Testis (tissue), 3 donors: ENCODE measurements around the gene C3orf38. TPM values are rescaled to one million over a fixed set of nuclear protein-coding genes. Genes with fewer than 3 reads are reported as not detected.

Source experiments
- DNase-seq: peaks from one replicate; pipeline ENCODE4 v3.0.0-alpha.2; 2019
- H3K27ac ChIP-seq, 2 donors: fragments of 200-600 bp; sonication (generic); one replicate each; pipeline ENCODE4 v1.5.1; 2019
- H3K27me3 ChIP-seq: fragments of 200-600 bp; sonication (generic); one replicate; pipeline ENCODE4 v1.5.1; 2019
- H3K36me3 ChIP-seq: fragments of 200-600 bp; sonication (generic); one replicate; pipeline ENCODE4 v1.5.1; 2017; ENCODE audit warnings: low read depth; ENCODE audit errors: missing control alignments
- H3K4me1 ChIP-seq: fragments of 200-600 bp; sonication (generic); one replicate; pipeline ENCODE4 v1.5.1; 2019
- H3K4me3 ChIP-seq, 2 donors: fragments of 200-600 bp; sonication (generic); one replicate each; pipeline ENCODE4 v1.5.1; 2017 to 2019
- H3K9me3 ChIP-seq: fragments of 200-600 bp; sonication (generic); one replicate; pipeline ENCODE4 v1.5.1; 2017
- POLR2A ChIP-seq: fragments of 450-650 bp; IDR thresholded peaks from one replicate; pipeline ENCODE4 v1.6.1; 2017; ENCODE audit warnings: antibody characterized with exemption, mild to moderate bottlenecking, moderate library complexity
- WGBS, 2 donors: methylation state at CpG; one replicate each; pipeline ENCODE4 v1.1.5; 2018; 5-methylcytosine and 5-hydroxymethylcytosine counted together
- intact Hi-C: fragments of 100-400 bp; cut with DNase I; formaldehyde crosslinking; loops from one replicate; pipeline ENCODE4 v1.15.1; 2023; ENCODE audit warnings: low total_unique reads
- polyA plus RNA-seq: library from polyadenylated mRNA; stranded (reverse); fragments of 350-450 nt; fragmentation: Illumina TruSeq; extraction: RNeasy Lipid Tissue Mini Kit (QIAGEN cat#74804); gene quantifications from one replicate; pipeline ENCODE4 v1.2.3, GENCODE V29; 2014; ENCODE audit warnings: low read depth, low replicate concordance; ENCODE audit not compliant: insufficient read depth
- total RNA-seq, 2 donors: library from RNA; depleted of rRNA; stranded (reverse); fragments of >200 nt; gene quantifications; one replicate each; pipeline ENCODE4 v1.2.3, GENCODE V29; 2016
- TF ChIP-seq, protein P1 (sequence below), 3 experiments: fragments of 450-650 bp in 2 of 3; fragments of 200-600 bp in 1 of 3; sonication (generic) in 1 of 3; IDR thresholded peaks; one replicate each; pipeline ENCODE4 v1.5.1; 2016 to 2019; ENCODE audit warnings: antibody characterized with exemption in 3 of 3, mild to moderate bottlenecking in 2 of 3, moderate library complexity in 1 of 3

The C3orf38 gene
- total and polyA plus RNA-seq, 3 donors from 2014 or later = 33.0 to 62.2 (median 38.2) TPM

DNA sequence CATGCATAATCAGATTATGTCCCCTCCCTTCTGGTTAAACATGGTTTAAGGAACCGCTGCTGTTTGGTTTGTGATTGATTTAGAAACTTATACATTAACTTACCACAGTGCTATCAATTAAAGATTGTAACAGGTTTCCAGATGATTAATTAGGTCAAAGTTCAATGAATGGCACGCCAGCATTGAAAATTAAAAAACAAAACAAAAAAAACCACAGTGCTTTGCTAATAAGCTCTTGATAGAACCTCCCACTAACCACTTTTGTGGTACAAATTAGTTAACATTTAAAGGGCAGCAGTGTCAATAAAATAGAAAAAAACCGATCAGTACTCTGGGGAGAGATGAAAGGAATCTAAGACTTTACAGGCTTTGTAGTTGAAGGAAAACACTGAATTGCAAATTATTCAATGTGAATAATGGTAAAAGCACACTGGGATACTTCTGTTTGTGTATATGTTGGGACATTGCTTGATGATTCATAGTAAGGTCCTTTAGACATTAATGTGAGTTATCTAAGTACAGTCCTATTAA, 7.6 kb upstream of the C3orf38 start:
- DNase-seq = no peak
- intact Hi-C loops = no loop called here
- TF ChIP-seq, protein P1, sequence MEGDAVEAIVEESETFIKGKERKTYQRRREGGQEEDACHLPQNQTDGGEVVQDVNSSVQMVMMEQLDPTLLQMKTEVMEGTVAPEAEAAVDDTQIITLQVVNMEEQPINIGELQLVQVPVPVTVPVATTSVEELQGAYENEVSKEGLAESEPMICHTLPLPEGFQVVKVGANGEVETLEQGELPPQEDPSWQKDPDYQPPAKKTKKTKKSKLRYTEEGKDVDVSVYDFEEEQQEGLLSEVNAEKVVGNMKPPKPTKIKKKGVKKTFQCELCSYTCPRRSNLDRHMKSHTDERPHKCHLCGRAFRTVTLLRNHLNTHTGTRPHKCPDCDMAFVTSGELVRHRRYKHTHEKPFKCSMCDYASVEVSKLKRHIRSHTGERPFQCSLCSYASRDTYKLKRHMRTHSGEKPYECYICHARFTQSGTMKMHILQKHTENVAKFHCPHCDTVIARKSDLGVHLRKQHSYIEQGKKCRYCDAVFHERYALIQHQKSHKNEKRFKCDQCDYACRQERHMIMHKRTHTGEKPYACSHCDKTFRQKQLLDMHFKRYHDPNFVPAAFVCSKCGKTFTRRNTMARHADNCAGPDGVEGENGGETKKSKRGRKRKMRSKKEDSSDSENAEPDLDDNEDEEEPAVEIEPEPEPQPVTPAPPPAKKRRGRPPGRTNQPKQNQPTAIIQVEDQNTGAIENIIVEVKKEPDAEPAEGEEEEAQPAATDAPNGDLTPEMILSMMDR (IDR thresholded peaks at IDR 0.05) = no peak
- TF ChIP-seq POLR2A = no peak
- WGBS, 2 donors = 58 to 77% methylated on average over 3 of the region's 3 CpGs
- Histone ChIP-seq H3K9me3 (no peaks in the 10 kb centered on the region), H3K27ac (no peak overlapping the region), H3K27me3 (no peaks in the 10 kb centered on the region), H3K4me3 (no peak overlapping the region), H3K36me3 (no peaks in the 10 kb centered on the region), H3K4me1 (peaks cover 6% of the 10 kb centered on the region)

DNA sequence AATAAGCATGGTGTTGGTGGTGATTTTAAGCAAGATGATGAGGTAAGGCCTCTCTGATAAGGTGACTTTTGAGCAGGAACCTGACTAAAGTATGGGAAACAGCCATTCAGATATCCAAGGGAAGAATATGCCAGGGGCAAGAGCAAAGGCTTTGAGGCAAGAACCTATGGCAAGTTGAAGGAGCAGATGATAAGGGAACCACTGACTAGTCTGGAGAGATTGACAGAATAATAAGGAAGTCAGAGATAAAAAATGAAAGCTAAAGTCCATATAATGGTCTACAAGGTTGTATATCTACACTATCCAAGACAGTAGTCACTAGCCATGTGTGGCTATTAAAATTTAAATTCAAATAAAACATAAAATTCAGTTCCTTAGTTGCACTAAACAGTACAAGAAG, 2.5 kb upstream of the C3orf38 start:
- Histone ChIP-seq H3K9me3 (no peaks in the 10 kb centered on the region), H3K27me3 (no peaks in the 10 kb centered on the region), H3K4me3 (no peak overlapping the region), H3K27ac (no peak overlapping the region), H3K36me3 (no peaks in the 10 kb centered on the region), H3K4me1 (peaks cover 25% of the 10 kb centered on the region)
- intact Hi-C loops = no loop called here
- DNase-seq = no peak
- no peak for TF ChIP-seq POLR2A
- TF ChIP-seq, protein P1 (IDR thresholded peaks at IDR 0.05) = no peak

DNA sequence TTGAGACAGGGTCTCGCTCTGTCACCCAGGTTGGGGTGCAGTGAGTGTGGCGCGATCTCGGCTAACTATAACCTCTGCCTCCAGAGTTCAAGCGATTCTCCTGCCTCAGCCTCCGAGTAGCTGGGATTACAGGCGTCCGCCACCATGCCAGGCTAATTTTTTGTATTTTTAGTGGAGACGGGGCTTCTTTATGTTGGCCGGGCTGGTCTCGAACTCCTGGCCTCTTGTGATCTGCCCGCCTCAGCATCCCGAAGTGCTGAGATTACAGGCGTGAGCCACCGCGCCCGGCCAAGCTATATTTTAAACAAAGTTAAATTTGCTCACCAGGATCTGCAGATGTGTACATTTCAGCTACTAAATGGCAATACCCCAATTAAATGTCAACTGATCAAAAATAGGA, 1.1 kb upstream of the C3orf38 start:
- WGBS, 2 donors = 48 to 51% methylated on average over 17 of the region's 17 CpGs
- intact Hi-C loops = no loop called here
- no peak overlapping the region for H3K27ac ChIP-seq

DNA sequence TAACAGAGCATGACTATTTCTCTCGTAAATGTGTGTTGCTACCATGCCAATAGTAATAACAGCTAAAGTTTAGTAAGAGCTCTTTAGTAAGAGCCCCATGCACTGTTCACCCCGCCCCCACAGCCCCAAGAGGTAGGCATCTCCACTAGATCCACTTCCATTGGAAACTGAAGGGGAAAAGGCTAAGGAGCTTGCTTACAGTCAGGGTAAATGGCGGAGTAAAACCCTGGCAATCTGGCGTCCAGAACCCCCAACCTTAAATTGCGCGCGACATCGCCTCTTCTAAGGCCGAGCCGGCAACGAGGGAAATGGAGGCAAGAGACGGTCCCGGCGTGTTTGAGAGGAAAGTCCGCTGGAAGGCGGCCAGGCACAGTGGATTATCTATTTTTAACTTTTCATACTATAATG, 654 bp upstream of the C3orf38 start:
- Histone ChIP-seq H3K27me3 (no peaks in the 10 kb centered on the region), H3K27ac (peak overlapping the region; percentile 85 to 96), H3K4me3 (peak overlapping the region; percentile 80 to 83), H3K9me3 (no peaks in the 10 kb centered on the region), H3K4me1 (peaks cover 25% of the 10 kb centered on the region), H3K36me3 (no peaks in the 10 kb centered on the region)
- DNase-seq = no peak
- intact Hi-C loops = no loop called here
- TF ChIP-seq POLR2A = no peak
- TF ChIP-seq, protein P1 (IDR thresholded peaks at IDR 0.05) = no peak
- WGBS, 2 donors = 0 to 1% methylated on average over 16 of the region's 16 CpGs

More for the DNA sequence above, 1.1 kb upstream of the C3orf38 start:
- no peaks in the 10 kb centered on the region for H3K9me3 ChIP-seq
- DNase-seq = no peak
- H3K27me3 ChIP-seq = no peaks in the 10 kb centered on the region
- H3K36me3 ChIP-seq = no peaks in the 10 kb centered on the region
- peaks cover 25% of the 10 kb centered on the region for H3K4me1 ChIP-seq
- TF ChIP-seq, protein P1 (IDR thresholded peaks at IDR 0.05) = no peak
- TF ChIP-seq POLR2A = no peak
- H3K4me3 ChIP-seq = peak overlapping the region; percentile 80 to 83

DNA sequence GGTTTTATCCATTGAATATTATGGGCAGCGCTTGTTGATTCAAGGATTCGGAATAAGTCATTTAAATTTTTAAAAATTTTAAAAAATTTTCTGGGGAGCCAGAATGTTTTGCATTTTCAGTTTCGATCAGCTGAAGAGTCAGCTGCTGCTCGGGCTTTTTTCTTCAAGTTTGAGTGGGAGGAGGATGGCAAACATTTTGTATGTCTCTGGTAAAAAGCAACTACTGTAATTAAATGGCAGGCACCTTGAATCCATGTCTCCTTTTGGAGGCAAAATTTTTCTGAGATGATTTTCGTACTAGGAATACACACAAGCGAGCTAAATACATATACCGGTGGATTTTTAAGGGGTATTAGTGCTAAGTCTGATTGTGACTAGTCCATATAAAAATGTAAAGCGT, 612 bp downstream of the C3orf38 start:
- peak overlapping the region; percentile 85 to 96 for H3K27ac ChIP-seq
- intact Hi-C loops = no loop called here
- no peaks in the 10 kb centered on the region for H3K36me3 ChIP-seq
- H3K9me3 ChIP-seq = no peaks in the 10 kb centered on the region
- DNase-seq = no peak
- TF ChIP-seq, protein P1 (IDR thresholded peaks at IDR 0.05) = no peak
- TF ChIP-seq POLR2A = no peak
- peak overlapping the region; percentile 80 to 83 for H3K4me3 ChIP-seq
- WGBS, 2 donors = 1% methylated on average over 8 of the region's 8 CpGs
- H3K27me3 ChIP-seq = no peaks in the 10 kb centered on the region
- H3K4me1 ChIP-seq = peaks cover 25% of the 10 kb centered on the region
